Ammon's horn (tissue), 1 donor: ENCODE results near the gene DOCK7.

Experiments
- DNase-seq: peaks from one replicate; pipeline ENCODE4 v3.0.0-alpha.2; 2016; ENCODE audit warnings: low spot score

Gene DOCK7

DNA sequence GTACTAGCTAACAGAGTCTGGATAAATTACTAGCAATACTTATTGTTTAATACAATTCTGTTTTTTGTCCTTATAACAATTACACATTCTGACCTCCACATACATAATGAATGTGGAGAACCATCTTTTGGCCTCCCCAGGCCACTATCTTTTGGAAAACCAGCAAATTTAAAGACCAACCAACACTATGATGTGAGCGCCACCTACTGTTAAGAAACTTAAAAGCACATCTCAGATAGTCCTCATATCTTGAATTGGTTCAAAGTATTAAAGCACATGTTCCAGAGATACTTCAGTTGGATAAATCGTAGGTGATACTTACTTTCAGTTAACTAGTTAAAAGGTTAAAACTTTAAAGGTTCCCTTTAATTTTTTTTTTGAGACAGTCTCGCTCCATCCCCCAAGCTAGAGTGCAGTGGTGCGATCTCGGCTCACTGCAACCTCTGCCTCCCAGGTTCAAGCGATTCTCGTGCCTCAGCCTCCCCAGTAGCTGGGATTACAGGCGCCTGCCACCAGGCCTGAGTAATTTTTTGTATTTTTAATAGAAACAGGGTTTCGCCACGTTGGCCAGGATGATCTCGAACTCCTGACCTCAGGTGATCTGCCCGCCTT, 280.7 kb downstream of the DOCK7 start:
- DNase-seq = peak; percentile 69

DNA sequence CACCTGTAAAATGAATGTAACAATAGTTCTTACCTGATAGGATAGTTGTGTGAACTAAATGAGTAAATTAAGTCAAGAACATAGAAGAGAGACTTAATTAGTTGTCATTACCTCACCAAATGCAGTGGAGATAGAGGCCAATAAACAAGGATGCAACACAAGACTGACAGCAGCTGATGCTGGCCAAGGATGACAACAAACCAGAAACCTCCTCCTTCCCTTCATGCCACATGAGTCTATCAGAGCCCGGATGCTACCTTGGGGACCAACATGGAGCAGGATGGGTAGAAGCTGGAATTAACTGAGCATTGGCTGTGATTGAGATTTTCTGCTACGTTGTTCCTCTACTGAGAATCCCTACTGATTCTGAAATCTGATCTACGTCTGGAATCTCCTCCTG, 281.6 kb downstream of the DOCK7 start:
- no peak for DNase-seq

DNA sequence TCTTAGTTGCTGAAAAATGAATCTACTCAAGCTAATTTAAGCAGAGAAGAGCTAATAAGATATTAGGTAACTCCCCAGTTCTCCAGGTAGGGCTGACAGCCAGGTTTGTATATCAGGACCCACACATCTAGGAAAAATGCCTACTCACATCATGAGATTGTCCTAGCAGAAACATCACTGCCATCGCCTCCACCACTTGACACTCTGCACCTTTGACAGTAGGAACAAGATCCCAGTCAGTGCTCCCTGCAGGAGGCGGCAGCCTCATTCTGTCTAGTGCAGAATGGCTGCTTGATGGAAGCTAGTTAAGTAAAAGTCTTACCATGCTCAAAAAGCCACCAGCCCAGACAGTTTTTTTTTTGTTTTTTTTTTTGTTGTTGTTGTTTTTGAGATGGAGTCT, 282.9 kb downstream of the DOCK7 start:
- no peak for DNase-seq
